ENCODE data around the gene ATP9B. TPM values are rescaled to one million over a fixed set of nuclear protein-coding genes. Genes with fewer than 3 reads are reported as not detected.

The ATP9B gene
- total RNA-seq, 2 donors from 2014 or later, result 29.1 to 38.1 TPM

DNA sequence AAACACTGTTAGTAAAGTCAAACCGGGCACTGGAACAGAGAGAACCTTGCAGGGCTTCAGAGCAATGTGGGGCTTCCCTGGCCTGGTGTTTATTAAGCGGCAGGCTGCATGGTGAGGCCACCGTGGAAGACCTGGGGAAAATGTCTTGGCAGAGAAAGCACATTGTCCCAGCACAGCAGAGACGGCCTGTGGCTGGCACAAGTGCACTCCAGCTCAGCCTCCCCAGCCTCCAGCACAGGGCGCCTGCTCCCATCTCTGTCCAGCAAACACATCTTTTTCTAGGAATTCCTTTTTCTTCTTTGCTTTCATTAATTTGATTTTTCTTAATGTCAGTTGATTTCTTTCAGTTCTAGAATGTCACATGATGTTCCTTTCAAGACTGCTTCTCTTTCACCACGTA is 188.3 kb downstream of the ATP9B start:
- Histone ChIP-seq H3K4me3 (ENCODE audit: low read length) (no peak overlapping the region), H3K4me1 (ENCODE audit: control insufficient read depth, insufficient read depth, low read length) (no peaks in the 10 kb centered on the region), H3K27me3 (ENCODE audit: control insufficient read depth, insufficient read depth, low read length, poor library complexity, severe bottlenecking) (no peaks in the 10 kb centered on the region), H3K27ac (ENCODE audit: low read depth, low read length) (no peak overlapping the region), H3K9me3 (ENCODE audit: control insufficient read depth, low read length) (no peaks in the 10 kb centered on the region), H3K9ac (ENCODE audit: extremely low read depth, low read length, poor library complexity, severe bottlenecking) (no peak overlapping the region), H3K36me3 (ENCODE audit: control insufficient read depth, insufficient read depth, low read length) (peaks cover 9% of the 10 kb centered on the region)
- H3K27ac Mint-ChIP-seq, result no peak overlapping the region
- H3K36me3 Mint-ChIP-seq (ENCODE audit: low read depth), result peaks cover 13% of the 10 kb centered on the region
- H3K4me3 Mint-ChIP-seq, result no peak overlapping the region
- H3K9me3 Mint-ChIP-seq, result no peaks in the 10 kb centered on the region
- 88% methylated on average over 5 to 6 of the region's 6 CpGs for WGBS, 2 experiments (ENCODE audit: insufficient coverage in 1 of 2, insufficient read length in 1 of 2)
- no peak for DNase-seq
- no peaks in the 10 kb centered on the region for H3K27me3 Mint-ChIP-seq (ENCODE audit: insufficient read depth)
- TF ChIP-seq, protein P1, sequence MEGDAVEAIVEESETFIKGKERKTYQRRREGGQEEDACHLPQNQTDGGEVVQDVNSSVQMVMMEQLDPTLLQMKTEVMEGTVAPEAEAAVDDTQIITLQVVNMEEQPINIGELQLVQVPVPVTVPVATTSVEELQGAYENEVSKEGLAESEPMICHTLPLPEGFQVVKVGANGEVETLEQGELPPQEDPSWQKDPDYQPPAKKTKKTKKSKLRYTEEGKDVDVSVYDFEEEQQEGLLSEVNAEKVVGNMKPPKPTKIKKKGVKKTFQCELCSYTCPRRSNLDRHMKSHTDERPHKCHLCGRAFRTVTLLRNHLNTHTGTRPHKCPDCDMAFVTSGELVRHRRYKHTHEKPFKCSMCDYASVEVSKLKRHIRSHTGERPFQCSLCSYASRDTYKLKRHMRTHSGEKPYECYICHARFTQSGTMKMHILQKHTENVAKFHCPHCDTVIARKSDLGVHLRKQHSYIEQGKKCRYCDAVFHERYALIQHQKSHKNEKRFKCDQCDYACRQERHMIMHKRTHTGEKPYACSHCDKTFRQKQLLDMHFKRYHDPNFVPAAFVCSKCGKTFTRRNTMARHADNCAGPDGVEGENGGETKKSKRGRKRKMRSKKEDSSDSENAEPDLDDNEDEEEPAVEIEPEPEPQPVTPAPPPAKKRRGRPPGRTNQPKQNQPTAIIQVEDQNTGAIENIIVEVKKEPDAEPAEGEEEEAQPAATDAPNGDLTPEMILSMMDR (conservative IDR thresholded peaks at IDR 0.05), result no peak
- H3K4me1 Mint-ChIP-seq, result peaks cover 14% of the 10 kb centered on the region

DNA sequence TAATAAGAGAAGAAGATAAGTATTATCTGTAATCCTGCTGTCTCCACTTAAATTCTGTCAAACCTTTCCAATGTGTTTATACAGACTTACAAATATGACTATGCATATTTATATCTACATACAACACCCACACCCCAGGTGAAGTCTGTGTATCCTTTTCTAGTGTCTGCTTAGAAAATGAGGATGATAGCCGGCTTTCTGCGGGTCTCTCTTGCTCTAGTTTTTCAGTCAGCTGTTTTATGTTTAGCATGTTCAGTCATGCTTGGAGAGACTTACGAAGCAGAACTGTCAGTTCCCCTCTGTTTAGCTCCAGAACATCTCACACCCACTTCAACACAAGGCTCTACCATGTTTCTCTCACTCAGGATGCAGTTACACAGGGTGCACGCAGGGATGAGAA is 189.3 kb downstream of the ATP9B start:
- H3K27me3 ChIP-seq (ENCODE audit: control insufficient read depth, insufficient read depth, low read length, poor library complexity, severe bottlenecking), result no peaks in the 10 kb centered on the region
- Mint-ChIP-seq H3K27me3 (ENCODE audit: insufficient read depth) (no peaks in the 10 kb centered on the region), H3K4me1 (peaks cover 14% of the 10 kb centered on the region), H3K36me3 (ENCODE audit: low read depth) (peaks cover 13% of the 10 kb centered on the region), H3K9me3 (no peaks in the 10 kb centered on the region), H3K4me3 (no peak overlapping the region), H3K27ac (no peak overlapping the region)
- H3K27ac ChIP-seq (ENCODE audit: low read depth, low read length), result no peak overlapping the region
- H3K4me1 ChIP-seq (ENCODE audit: control insufficient read depth, insufficient read depth, low read length), result no peaks in the 10 kb centered on the region
- WGBS, 2 experiments (ENCODE audit: insufficient coverage in 1 of 2, insufficient read length in 1 of 2), result 90 to 95% methylated on average over 3 to 4 of the region's 4 CpGs
- no peak overlapping the region for H3K4me3 ChIP-seq (ENCODE audit: low read length)
- DNase-seq, result no peak
- TF ChIP-seq, protein P1 (conservative IDR thresholded peaks at IDR 0.05), result no peak
- no peak overlapping the region for H3K9ac ChIP-seq (ENCODE audit: extremely low read depth, low read length, poor library complexity, severe bottlenecking)
- H3K36me3 ChIP-seq (ENCODE audit: control insufficient read depth, insufficient read depth, low read length), result peaks cover 7% of the 10 kb centered on the region
- H3K9me3 ChIP-seq (ENCODE audit: control insufficient read depth, low read length), result no peaks in the 10 kb centered on the region

DNA sequence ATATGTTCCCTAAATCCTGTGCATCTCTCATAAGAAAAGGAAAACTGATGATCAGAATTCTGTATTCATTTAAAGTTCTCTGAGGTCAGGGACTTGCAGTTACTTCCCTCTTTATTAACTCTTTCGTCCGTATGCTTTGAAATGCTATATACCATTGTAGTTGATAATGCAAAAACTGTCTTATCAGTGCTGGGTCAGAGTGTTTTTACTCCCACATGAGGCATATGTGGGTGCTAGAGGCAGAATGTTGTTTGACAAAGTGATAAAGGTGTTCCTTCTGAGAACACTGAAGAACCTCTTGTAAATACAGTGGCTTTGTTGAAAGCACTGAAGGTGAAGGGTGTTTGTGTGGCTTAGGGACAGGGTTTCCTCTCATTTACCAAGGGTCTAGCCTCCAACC is 190.0 kb downstream of the ATP9B start:
- H3K9ac ChIP-seq (ENCODE audit: extremely low read depth, low read length, poor library complexity, severe bottlenecking), result no peak overlapping the region
- Mint-ChIP-seq H3K36me3 (ENCODE audit: low read depth) (peaks cover 13% of the 10 kb centered on the region), H3K4me1 (peaks cover 14% of the 10 kb centered on the region), H3K27me3 (ENCODE audit: insufficient read depth) (no peaks in the 10 kb centered on the region), H3K4me3 (no peak overlapping the region), H3K9me3 (no peaks in the 10 kb centered on the region), H3K27ac (no peak overlapping the region)
- no peaks in the 10 kb centered on the region for H3K9me3 ChIP-seq (ENCODE audit: control insufficient read depth, low read length)
- H3K27ac ChIP-seq (ENCODE audit: low read depth, low read length), result no peak overlapping the region
- TF ChIP-seq, protein P1 (conservative IDR thresholded peaks at IDR 0.05), result no peak
- H3K4me3 ChIP-seq (ENCODE audit: low read length), result no peak overlapping the region
- 88% methylated on average over 2 of the region's 2 CpGs; no CpG with 5 or more reads in 1 of the 2 experiments for whole genome bisulfite sequencing, 2 experiments (ENCODE audit: insufficient coverage in 1 of 2, insufficient read length in 1 of 2)
- H3K4me1 ChIP-seq (ENCODE audit: control insufficient read depth, insufficient read depth, low read length), result no peaks in the 10 kb centered on the region
- peaks cover 3% of the 10 kb centered on the region for H3K36me3 ChIP-seq (ENCODE audit: control insufficient read depth, insufficient read depth, low read length)
- H3K27me3 ChIP-seq (ENCODE audit: control insufficient read depth, insufficient read depth, low read length, poor library complexity, severe bottlenecking), result no peaks in the 10 kb centered on the region
- no peak for DNase-seq

All from endodermal cell (in vitro differentiated cells).